NCI-H774 (cell line): ENCODE measurements around the gene IGDCC3.

Experiments used
- DNase-seq: peaks from one replicate; lab custom pipeline; 2025; lab: John Stamatoyannopoulos, UW

The IGDCC3 gene

DNA sequence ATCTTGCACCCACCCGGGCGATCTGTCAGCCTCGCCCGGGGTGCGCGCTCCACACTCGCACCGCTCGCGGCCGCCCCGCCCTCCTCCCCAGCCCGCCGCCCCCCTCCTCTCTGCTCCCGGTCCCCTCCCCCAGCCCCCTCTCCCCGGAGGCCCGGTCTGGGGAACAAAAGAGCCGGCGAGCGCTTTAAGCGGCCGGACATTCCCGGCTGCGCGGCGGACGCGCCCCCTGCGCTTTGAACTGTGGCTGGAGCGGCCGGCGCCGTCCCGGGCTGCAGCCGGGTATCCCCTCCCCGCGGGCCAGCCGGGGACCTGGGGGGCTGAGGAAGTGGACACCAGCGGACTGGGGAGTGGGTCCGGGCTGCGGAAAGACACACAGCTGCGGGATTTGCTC is at the start of gene IGDCC3:
Gene IGDCC3 (minus strand): TSS at position 27 of the 391 bp plus-strand sequence. CDS start 214 bp downstream, outside the sequence.
- DNase-seq: no peak

DNA sequence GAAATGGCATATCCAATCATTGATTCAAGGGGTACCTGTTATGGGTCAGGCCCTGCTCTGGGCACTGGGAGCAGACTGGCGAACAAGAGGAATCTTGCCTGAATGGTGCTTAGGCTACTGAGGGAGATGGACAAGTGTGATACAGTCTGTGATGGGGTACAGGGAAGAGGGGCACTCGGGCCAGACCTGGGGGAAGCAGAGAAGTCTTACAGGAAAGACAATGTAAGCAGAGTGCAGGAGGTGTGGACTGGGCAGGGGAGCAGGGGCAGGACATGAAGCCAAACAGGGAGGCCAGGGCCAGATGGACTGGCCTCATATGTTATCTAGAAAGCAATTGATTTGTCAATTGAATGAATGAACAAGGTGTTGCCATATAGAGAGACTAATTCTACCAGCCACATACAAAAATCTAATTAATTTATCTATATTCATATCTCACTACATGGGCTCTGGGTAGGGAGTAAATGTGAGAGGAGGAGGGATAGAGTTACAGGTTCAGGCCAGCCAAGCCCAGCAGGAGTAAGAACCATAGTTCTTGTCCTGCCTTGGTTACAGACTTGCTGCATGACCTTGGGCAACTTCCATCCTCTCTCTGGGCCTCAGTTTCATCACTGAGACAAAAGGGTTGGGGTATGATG is 48.5 kb upstream of the IGDCC3 start:
- DNase-seq: no peak

DNA sequence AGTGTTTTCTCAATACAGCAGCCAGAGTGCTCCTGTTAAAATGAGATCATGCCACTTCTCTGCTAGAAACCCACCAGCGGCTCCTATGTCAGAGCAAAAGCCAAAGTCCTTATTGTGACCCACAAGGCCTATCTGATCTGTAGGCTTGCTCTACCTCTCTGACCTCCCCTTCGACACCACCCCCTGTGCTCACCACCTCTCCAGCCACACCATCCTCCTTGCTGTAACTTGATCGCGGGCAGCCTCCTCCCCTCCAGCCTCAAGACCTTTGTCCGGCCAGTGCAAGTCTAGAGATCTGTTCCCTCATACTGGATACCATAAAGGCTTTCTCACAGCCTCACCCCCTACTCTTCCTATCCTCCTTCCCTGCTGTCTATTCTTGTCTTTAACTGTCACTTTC is 46.9 kb upstream of the IGDCC3 start:
- no peak for DNase-seq

DNA sequence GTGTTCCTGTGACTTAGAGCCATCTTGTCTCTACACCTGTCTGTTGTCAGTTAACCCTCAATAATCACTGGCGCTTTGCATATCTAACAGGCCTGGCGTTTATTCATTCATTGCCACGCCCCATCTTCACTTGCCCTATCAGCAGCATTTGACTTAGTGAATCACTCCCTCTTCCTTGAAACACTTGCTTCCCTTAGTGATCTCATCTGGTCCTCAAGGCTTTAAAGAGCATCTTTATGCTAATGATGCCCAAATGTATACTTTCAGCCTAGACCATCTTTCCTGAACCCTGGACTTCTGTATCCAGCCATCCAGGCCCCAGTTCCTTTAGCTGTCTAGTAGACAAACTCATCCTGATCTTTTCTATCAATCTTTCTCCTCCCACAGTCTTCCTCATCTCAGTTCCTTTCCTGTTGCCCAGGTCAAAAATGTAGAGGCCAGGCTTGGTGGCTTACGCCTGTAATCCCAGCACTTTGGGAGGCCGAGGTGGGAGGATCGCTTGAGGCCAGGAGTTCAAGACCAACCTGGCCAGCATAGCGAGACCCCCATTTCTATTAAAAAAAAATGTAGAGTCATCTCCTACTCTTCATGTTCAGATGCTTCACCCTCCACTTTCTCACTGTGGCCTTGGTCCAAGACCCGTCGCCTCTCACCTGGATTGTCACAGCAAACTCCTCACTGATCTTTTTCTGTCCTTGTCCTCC is 46.3 kb upstream of the IGDCC3 start:
- DNase-seq: no peak

DNA sequence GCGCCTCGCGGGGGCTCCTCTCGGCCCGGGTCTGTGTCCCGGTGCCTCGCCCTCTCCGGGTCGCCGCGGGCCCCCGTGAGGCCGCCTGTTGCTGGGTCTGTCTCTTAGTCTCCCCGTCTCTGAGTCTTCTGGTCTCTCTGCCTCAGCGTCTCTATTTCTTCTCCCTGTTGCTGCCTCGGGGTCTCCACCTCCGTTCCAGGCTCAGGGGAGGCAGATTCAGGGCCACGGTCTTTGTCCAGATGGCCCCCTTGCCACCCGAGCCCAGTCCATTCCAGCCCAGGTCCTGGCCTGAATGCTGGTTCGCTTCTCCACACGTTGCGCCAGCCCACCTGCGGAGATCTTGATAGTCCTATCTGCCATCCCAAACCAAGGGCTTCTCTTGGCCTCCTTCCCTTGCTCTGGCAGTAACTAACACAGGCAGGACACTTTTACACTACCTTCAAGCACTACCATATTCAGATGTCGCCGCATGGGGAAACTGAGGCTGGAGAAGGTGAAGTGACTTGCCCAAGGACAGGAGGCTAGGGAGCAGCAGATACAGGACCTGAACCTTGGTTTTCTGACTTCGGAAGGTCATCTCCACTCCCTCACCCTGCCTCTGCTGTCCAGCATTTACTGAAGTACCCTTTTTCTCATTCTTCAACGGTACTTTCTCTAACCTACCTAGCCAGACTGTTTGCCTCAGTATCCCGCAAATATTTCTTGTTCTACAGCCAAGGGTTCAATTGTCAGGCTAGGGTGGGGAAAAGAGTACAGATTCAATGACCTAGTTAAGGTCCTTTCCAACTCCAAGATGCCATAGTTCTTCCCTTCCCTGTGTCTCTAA is 45.6 kb upstream of the IGDCC3 start:
- DNase-seq: no peak

DNA sequence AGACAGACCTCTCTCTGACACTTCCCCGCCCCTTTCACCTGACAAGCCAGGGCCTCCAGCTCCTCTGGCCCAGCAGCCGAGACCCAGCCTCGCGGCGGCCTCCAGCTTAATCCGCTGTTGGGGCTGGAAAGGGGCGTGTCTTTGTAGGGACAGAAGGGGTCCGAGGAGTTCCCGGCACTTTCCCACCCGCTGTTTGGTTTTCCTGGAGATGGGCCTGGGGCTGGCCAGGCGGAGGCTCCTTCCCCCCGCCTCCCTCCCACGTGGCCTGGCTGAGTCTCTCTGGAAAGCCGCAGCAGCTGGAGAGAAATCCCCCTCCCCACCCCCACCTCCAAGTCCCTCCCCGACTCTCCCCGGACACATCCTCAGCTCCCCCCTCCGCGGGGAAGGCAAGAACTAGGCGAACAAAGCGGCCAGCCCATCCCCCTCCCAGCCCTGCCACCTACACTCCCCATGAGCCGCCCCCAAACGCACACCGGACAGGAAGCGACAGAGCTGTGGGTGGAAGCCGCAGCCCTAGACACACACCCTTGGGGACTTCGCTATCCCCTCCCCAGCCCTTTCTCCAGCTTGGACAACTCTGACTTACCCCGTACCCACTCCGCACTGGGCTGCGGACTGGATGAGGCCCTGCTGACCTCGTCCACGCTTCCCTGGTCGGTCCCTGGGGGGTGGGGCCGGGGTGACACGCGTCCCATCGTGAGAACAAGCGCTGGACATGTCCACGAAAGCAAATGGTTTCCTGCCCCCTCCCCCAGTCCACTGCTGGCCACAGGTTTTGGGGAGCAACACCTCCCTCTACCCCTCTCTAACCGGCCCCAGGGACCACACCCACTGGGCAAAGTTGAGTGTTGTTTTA is 43.8 kb upstream of the IGDCC3 start:
- DNase-seq: no peak

DNA sequence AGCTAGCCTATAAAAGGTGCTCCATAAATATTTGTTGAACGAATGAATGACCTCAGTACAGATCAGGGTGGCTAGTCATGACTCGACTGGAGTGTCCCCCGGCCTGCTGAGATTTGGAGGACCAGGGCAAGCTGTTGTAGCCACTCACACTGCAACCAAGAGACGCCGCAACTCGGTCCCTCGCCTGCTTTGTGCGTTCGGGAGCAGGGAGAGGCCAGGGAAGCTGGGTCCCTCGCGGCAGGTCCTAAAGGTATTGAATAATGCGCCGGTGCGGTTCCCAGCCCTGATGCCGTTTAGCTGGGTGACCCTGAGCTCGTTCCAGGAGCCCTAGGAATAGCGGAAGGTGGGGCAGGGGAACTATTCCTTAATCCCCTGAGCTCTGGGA is 43.2 kb upstream of the IGDCC3 start:
- no peak for DNase-seq

DNA sequence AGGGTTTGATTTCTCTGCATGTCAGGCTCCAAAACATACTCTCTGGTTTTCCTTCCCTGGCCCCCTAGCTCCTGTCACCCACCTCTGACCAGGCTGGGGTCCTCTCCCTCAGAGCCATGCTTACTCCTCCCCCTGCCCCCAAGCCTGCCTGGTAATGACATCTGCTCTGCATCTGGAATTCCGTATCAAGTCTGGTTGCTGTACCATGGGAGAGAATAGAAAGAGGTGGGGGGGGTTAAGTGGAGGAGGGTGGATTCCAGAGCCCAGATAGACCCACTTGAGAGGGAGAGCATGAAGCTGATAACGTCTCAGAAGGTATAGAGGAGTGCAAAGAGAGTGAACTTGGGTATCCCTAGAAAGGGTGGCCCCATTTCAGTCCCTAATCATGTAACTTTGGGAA is 40.8 kb upstream of the IGDCC3 start:
- DNase-seq: no peak

DNA sequence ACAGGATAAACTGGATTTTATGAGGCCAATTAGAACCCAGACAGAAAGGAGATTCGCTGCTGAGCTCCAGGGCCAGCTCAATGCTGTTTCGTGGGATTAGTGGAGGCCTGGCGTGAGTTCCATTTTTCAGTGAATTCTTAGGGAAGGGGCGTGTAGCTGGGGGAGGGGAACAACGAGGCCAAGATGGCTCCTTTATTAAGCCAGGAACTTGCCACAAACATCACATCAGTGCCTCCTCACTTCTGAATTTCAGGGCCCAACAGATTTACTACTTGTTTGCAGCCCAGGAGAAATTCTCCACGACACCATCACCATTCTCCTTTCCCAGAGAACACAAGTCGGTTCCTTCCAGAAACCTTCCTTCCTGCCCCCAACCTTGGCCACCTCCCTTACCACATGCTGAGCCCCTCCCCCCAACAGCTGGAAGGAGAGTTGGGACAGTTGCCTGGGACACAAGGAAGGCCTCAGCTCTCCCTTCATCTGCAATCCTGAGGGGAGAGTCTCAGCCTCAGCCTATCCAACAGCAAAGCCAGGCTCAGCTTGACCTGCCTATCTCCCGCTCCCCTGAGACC is 39.1 kb upstream of the IGDCC3 start:
- no peak for DNase-seq

DNA sequence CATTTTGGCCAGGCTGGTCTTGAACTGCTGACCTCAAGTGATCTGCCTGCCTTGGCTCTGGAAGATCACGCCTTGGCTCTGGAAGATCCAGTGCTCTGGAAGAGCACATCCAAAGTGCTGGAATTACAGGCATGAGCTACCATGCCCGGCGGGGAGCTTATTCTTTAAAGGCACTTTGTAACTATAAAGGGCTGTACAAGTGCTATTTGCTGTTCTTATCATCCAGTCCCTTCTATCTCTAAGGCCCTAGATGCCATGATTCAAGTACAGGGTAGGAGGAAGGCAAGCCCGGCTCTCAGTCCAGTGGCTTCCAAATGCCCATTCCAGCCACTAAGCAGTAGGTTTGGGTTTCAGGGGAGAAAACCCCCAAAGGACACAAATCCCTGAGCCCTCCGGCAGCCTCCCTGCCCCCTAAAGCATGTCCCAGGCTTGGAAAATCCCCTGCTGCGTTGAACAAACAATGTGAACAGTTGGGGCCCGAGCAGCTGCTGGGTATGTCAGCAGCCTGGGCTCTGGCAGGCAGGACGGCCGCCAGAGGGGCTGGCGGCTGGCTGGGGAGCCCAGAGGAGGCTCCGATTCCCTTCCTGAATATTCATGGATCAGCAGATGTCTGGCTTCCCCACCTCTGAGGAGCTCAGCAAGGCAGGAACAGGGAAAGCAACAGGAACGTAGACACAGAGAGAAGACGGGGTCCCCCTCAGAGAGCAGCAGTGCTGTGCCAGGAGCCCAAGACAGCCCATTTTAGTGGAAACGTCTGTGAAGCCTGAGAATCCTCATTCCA is 37.2 kb upstream of the IGDCC3 start:
- peak; percentile 19 for DNase-seq

DNA sequence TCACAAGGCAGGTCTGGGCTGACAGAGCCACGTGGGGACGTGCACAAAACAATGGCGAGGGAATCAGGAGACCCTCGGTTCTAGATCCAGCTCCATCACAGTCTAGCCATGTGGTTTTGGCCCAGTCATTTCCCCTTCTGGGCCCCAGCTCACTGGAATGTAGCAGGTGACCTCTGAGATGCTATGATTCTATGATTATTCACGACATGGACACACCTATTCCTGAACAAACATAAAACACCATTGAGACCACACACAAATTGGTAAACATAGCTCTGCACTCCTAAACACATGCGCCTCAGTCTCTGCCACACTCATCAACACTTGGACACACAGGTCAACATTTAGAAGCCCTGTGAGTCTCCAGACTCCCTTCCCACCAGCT is 36.0 kb upstream of the IGDCC3 start:
- DNase-seq: no peak

DNA sequence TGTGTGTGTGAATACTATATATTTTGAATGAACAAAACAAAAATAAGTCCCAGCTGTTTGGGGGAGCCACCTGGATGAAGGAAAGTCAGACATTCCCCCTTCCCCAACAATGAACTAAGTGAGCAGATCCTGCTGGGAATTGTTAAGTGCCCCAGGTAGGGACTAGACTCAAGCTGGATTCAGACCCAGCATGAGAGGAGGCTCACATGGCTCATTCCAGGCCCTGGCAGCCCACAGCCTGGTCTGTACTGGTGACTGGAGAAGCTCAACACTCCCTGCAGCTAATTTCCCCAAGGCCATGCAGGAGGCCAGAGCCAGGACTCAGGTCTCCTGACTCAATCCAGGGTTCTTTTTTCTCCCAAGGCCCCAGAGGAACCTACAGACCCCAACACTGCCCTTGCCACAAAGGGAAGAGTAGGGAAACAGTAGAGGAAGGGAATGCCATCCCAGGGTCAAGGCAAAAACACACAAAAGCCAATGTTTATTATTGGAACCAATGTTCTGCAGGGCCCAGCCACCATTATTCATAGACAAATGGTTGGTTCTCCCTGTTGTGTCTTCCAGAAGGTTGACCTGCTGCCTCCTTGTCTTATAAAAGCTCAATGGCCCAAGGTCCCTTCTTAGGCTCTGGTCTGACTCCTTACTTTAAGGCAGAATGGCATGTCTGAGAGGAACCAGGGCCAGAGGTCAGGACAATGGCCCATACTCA is 35.4 kb upstream of the IGDCC3 start:
- DNase-seq: no peak

DNA sequence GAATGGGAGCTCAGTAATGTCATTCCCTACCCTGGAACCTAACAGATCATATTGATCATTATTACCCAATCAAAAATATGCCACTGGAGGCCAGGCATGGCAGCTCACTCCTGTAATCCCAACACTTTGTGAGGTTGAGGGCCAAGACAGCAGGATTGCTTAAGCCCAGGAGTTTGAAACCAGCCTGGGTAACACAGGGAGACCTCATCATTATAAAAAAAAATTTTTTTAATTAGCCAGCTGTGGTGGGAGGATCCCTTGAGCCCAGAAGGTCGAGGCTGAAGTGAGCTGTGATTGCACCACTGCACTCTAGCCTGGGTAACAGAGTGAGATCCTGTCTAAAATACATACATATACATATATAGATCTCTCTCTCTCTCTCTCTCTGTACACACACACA is 34.8 kb upstream of the IGDCC3 start:
- DNase-seq: no peak

DNA sequence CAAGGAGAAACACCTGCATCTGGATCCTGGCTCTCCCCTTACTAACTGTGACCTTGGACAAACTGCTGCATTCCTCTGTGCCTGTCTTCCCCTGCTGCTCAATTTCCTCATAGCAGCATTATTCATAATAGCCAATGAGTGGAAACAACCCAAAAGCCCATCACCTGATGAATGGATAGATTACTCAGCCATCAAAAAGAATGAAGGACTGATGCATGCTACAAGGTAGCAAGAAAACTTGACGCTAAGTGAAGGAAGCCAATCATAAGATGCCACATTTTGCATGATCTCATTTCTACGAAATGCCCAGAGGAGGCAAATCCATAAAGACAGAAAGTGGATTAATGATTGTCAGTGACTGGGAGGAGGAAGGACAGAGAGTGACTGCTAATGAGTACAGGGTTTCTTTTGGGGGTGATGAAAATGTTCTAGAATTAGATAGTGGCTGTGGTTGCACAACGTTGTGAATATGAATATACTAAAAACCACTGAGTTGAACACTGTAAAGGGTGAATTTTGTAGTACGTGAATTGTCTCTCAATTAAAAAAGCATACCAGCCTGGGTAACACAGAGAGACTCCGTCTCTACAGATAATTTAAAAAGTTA is 33.8 kb upstream of the IGDCC3 start:
- DNase-seq: no peak

DNA sequence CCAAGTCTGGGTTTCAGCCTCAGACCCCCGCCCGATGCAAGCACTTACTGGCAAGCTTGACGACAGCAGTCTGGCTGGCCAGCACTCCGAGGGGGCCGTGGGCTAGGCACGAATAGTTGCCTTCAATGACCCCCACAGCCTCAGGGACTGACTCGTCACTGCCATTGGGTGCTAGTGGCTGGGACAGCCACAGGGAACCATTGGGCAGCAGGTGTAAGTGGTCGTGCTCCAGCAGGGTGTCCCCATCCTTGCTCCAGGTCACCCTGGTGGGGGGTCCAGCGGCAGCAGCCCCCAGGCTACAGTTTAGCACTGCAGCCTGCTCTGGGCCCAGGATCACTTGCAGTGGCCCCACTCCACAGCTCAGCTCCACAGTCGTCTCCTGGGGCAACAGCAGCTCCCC is 33.2 kb upstream of the IGDCC3 start:
- no peak for DNase-seq

DNA sequence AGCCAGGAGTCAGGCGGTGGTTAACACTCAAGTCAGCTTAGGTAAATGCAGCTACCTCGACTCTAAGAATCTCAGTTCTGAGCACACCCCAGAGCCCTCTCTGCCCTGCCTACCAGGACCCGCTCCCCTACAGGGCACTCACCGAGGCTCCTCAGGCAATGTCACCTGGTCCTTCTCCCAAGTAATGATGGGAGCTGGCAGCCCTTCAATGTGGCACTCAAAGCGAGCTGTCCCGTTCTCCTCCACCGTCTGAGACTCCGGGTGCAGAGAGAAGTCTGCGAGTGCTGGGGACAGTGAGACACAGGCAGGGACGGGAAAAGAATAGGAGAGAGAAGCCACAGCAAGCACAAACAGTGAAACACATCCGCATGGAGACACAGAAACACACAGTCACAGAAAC is 32.2 kb upstream of the IGDCC3 start:
- no peak for DNase-seq

DNA sequence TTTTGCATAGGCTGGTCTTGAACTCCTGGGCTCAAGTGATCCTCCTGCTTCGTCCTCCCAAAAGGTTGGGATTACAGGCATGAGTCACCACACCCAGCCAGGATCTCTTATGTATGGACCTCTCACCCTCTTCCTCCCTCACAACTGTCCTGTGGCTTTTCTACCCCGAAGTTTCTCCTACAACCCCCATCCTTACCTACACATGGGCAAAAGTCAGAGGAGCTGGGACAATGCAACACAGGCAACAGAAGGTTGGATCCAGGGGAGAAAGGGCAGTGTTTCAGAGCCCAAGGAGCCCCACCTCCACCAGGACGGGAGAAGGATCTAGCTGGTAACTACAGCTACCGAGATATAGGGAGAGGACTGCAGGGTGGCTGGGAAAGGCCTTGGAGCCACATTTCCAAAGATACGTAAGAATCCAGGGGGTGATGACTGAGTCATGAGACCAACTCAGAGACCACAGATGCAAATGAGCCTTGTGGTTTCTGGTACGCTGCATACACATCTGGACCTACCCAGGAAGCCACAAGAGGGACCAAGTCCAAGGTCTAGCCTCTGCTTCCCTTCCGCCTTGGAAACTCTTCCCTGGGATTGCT is 31.3 kb upstream of the IGDCC3 start:
- DNase-seq: no peak

DNA sequence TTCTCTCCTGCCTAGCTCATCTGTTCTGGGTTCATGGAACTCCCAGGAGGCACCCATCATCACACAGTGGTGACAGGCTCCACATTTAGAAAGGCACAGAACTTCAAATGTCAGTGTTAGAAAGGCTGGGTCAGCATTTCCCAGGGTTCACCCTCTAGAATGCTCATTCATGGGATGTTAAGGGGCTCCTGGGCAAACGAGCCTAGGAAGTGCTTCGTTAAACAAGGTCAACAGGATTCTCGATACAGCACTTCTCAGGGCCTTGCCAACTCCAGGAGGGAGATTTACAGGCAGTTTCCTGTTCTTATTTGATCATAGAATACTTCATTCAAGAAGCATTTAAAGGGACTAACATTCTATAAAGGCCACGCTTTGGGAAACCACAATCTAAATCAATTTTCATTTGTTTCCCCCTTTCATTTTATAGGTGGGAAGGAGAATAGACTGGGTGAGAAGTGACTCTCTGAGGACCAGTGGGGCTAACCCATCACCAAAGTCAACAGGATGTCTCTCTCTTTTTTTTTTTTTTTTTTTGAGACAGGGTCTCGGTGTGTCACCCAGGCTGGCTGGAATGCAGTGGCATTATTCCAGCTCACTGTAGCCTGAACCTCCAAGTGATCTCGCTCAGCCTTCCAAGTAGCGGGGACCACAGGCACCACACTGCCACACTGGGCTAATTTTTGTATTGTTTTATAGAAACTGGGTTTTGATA is 30.7 kb upstream of the IGDCC3 start:
- no peak for DNase-seq

DNA sequence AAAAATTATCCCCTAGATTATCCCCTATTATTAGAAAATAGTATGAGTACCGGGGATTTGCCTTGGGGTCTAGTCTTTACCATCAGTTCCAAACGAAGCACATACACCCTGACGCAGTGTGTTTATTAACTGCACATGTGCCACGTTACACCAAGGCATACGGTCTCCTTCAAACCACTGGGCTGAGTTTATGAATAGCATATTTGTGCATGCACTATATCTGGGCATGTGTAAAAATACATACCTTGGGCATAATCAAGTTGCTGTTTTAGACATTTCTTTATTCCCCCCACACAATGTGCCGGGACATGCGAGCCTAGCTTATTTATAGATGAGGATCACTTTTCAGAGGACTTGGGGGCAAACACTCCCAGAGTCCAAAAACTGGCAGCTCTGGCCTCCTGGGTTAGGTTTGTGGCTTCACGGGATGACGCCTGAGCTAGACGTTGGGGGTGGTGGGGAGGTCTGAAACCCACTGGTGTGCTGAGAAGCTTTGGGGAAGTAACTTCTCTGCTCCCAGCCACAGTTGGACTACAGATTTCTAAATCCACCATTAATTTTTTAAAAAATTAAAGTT is 28.7 kb upstream of the IGDCC3 start:
- DNase-seq: no peak
